Measurements from ENCODE around the gene TMEM120A. TPM values are rescaled to one million over a fixed set of nuclear protein-coding genes. Genes with fewer than 3 reads are reported as not detected.

The TMEM120A gene
- total and polyA plus RNA-seq, 10 of the 15 experiments (the other 5 are each of a cell fraction or from before 2014, with no cell fraction given), result 0.43 to 86.6 (median 18.5) TPM

DNA sequence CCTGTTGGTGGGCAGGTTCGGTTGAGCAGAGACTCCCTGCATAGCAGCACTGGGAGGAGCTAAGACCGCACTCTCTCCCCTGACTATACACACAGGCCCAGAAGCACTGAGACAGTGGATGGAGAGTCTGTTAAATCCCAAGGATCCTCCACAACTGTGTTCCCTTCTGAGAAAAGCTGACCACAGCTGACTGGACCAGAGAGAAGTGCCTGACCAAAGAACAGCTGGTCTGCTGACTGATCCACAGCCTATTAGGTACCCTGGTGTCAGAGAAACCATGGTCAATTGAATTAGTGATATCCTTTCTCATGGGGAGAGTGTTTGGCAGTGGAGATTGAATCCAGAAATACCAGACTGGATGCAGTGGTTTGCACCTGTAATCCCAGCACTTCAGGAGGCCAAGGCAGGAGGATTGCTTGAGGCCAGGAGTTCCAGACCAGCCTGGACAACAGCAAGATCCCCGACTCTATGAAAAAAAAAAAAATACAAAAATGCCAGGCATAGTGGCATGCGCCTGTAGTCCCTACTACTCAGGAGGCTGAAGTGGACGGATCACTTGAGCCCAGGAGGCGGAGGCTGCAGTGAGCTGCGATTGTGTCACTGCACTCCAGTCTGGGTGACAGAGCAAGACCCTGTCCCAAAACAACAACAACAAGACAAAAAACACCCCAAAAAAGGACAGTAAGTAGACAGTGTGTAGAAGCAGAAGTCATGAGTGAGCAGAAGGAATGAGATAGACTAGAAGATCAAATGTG is 27.8 kb upstream of the TMEM120A start:
- in situ Hi-C loops (cut with MboI), result loop anchor here (5.0 kb wide), 1 partner anchor 155 kb away; no protein-coding TSS in a partner anchor
- TF ChIP-seq RELA (IDR thresholded peaks at IDR 0.05; ENCODE audit: borderline replicate concordance, partially characterized antibody) (no peak), SMAD1 (IDR thresholded peaks at IDR 0.05; ENCODE audit: low read depth, partially characterized antibody) (no peak), SP1 (IDR thresholded peaks at IDR 0.05; ENCODE audit: low read depth, low read length) (no peak)
- Histone ChIP-seq H3K9ac (ENCODE audit: control insufficient read depth, insufficient read depth, low read length) (no peak overlapping the region), H3K36me3 (ENCODE audit: control insufficient read depth in 2 of 2, insufficient read depth in 2 of 2, low read length in 1 of 2) (peaks cover 0 to 7% of the 10 kb centered on the region in 2 experiments; a peak in 2 of 4 replicates), H3K4me2 (ENCODE audit: control insufficient read depth, insufficient read depth) (no peak overlapping the region), H3K27ac (ENCODE audit: control insufficient read depth, insufficient read depth) (no peak overlapping the region), H3K4me3 (no peak overlapping the region), H2AFZ (ENCODE audit: control insufficient read depth, low read depth, low read length) (no peak overlapping the region), H4K20me1 (ENCODE audit: control insufficient read depth, insufficient read depth) (no peaks in the 10 kb centered on the region), H3K4me1 (ENCODE audit: control insufficient read depth, insufficient read depth, low read length) (peaks cover 10% of the 10 kb centered on the region; the same call in 1 of the 2 replicates), H3K27me3 (replicated peaks in 1 of 2; ENCODE audit: control insufficient read depth in 2 of 2, insufficient read depth in 2 of 2, low read length in 1 of 2) (no peaks in the 10 kb centered on the region), H3K79me2 (ENCODE audit: control insufficient read depth, insufficient read depth, low read length) (no peaks in the 10 kb centered on the region), H3K9me3 (replicated peaks; ENCODE audit: control insufficient read depth, insufficient read depth, low read length) (no peaks in the 10 kb centered on the region)
- ChIA-PET RAD21 (ENCODE audit: unreplicated experiment) (interaction anchor here (3.9 to 6.4 kb wide), 2 partner anchors 13 to 157 kb away, joined by 21 to 115 read pairs; no protein-coding TSS in a partner anchor), POLR2A (interaction anchor here (1.3 kb wide), 1 partner anchor 12 kb away, joined by 5 read pairs; no protein-coding TSS in a partner anchor), CTCF (interaction anchor here (1.0 to 7.7 kb wide), 2 partner anchors 154 to 160 kb away, joined by 3 to 247 read pairs; no protein-coding TSS in a partner anchor), SMC1A (ENCODE audit: uncharacterized antibody, unreplicated experiment) (interaction anchor here (2.5 kb wide), 2 partner anchors 152 to 157 kb away, joined by 9 to 31 read pairs; no protein-coding TSS in a partner anchor)
- DNase-seq (ENCODE audit: low read depth, low spot score) (no peak), ATAC-seq (no peak), FAIRE-seq (no peak)
- intact Hi-C loops (cut with micrococcal nuclease; ENCODE audit: unreplicated experiment), result loop anchor here (5.0 kb wide), 1 partner anchor 105 kb away; the partner anchor contains the start of gene POR
- WGBS (ENCODE audit: insufficient coverage, insufficient replicate concordance, low lambda C conversion rate, missing lambda C conversion rate), result 89% methylated on average over 7 of the region's 7 CpGs
- BruUV-seq (replicated peaks), result no TSS peak

Data from GM12878 (cell line).